ENCODE results near the gene VASN.

The VASN gene

DNA sequence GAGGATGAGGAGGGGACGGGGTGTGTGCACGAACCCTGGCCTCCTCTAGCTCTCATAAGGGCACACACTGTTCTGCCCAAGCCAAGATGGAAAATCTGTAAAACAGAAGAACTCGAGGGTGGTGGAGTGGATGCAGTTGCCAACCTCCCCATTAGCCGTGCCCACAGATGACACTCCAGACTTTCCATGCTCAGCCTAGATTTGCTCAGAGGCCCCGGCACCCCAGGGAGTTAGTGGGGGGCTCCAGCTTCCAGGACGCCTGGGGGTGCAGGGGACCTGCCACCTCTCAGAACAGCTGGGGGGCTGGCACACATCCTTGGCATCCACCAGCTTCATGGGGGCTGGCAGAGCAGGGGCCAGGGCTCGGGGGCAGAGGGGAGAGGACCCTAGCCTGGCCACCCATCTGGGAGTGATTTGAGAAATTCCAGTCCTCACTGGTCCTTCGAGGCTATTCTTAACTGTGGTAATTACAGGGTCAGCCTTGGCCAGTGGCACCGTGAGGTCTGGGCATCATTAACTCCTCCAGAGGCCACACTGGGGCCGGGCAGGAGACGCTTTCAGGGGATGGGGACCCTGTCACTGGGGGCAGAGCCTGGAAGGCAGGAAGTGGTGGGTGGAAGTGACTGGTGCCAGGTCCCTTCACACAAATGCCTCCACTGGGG, 14.3 kb downstream of the VASN start:
- no peak overlapping the region for H3K27ac ChIP-seq
- H3K27me3 ChIP-seq = no peaks in the 10 kb centered on the region
- H3K4me3 ChIP-seq (ENCODE audit: low read depth in 1 of 2, low read length in 1 of 2) = no peak overlapping the region
- H3K4me1 ChIP-seq (ENCODE audit: control insufficient read depth in 1 of 2, insufficient read depth in 1 of 2, low read depth in 1 of 2, low read length in 1 of 2) = no peaks in the 10 kb centered on the region
- peaks cover 100% of the 10 kb centered on the region for H3K36me3 ChIP-seq
- H3K9me3 ChIP-seq = no peaks in the 10 kb centered on the region
- TF ChIP-seq, protein P1, sequence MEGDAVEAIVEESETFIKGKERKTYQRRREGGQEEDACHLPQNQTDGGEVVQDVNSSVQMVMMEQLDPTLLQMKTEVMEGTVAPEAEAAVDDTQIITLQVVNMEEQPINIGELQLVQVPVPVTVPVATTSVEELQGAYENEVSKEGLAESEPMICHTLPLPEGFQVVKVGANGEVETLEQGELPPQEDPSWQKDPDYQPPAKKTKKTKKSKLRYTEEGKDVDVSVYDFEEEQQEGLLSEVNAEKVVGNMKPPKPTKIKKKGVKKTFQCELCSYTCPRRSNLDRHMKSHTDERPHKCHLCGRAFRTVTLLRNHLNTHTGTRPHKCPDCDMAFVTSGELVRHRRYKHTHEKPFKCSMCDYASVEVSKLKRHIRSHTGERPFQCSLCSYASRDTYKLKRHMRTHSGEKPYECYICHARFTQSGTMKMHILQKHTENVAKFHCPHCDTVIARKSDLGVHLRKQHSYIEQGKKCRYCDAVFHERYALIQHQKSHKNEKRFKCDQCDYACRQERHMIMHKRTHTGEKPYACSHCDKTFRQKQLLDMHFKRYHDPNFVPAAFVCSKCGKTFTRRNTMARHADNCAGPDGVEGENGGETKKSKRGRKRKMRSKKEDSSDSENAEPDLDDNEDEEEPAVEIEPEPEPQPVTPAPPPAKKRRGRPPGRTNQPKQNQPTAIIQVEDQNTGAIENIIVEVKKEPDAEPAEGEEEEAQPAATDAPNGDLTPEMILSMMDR (IDR thresholded peaks at IDR 0.05) = no peak

DNA sequence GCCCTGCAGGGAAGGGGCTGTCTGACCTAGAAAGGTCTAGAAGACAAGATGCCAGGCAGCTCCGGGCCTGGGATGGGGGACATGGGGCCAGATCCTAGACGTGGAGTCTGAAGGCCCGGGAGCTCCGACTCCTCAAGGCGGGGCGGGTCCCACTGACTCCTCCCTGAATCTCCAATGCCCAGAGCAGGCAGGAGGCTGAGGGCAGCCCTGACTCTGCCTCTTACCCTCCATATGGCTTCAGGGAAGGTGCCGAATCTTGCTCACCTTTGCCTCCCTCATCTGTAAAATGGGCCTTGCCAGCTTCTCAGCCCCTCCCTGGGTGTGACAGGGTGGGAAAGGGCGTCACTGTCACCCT, 14.8 kb downstream of the VASN start:
- Histone ChIP-seq H3K27me3 (no peaks in the 10 kb centered on the region), H3K4me3 (ENCODE audit: low read depth in 1 of 2, low read length in 1 of 2) (no peak overlapping the region), H3K4me1 (ENCODE audit: control insufficient read depth in 1 of 2, insufficient read depth in 1 of 2, low read depth in 1 of 2, low read length in 1 of 2) (no peaks in the 10 kb centered on the region), H3K27ac (no peak overlapping the region), H3K9me3 (no peaks in the 10 kb centered on the region), H3K36me3 (peaks cover 100% of the 10 kb centered on the region)
- TF ChIP-seq, protein P1 (IDR thresholded peaks at IDR 0.05) = no peak

DNA sequence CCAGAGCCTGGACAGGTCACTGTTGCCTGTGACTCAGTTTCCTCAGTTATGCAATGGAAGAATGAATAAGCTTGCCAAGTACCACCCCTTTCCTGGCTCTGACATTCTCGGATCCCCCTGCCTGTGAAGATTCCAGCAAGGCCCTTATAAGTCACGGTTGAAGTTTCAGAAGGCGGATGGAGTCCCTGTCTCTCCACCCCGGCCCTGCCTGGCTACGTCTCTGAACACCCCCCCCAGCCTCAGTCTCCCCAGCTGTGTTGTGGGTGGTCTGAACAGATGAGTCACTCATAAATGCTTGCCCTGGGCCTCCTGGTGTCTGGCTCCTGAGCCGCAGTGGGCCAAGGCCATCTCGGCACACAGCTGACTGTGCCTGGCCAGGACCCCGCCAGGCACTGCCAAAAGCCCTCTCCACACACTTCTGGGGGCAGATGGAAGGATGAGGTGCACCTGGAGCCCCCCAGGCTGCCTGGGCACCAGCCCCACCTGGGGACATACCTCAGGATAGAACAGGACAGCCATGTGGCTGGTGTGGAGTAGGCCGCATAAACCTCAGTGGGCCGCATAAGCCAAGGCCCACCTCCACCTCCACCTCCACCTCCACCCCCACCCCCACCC, 15.4 kb downstream of the VASN start:
- Histone ChIP-seq H3K9me3 (no peaks in the 10 kb centered on the region), H3K36me3 (peaks cover 100% of the 10 kb centered on the region), H3K4me3 (ENCODE audit: low read depth in 1 of 2, low read length in 1 of 2) (no peak overlapping the region), H3K27me3 (no peaks in the 10 kb centered on the region), H3K4me1 (ENCODE audit: control insufficient read depth in 1 of 2, insufficient read depth in 1 of 2, low read depth in 1 of 2, low read length in 1 of 2) (no peaks in the 10 kb centered on the region), H3K27ac (no peak overlapping the region)
- TF ChIP-seq, protein P1 (IDR thresholded peaks at IDR 0.05) = no peak

DNA sequence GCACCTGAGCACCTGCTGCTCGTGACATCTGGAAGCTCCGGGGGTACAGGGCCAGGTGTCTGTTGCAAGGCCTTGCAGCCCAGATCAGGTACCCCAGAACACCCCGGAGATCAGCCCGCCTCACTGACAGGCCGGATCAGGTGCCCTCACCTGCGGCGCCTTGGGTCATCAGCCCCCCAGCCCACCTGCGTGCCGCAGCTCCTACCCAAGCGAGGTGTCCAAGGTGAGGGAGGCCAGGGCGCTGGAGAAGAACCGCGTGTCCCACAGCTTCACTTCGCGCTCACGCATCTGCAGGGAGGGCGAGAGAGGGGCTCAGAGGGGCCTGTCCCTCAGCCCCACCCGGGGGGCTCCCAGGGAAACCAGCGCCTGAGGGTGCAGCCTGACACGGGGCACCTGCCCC, 16.1 kb downstream of the VASN start:
- no peaks in the 10 kb centered on the region for H3K27me3 ChIP-seq
- H3K4me3 ChIP-seq (ENCODE audit: low read depth in 1 of 2, low read length in 1 of 2) = no peak overlapping the region
- H3K36me3 ChIP-seq = peaks cover 100% of the 10 kb centered on the region
- no peaks in the 10 kb centered on the region for H3K9me3 ChIP-seq
- TF ChIP-seq, protein P1 (IDR thresholded peaks at IDR 0.05) = no peak
- H3K27ac ChIP-seq = no peak overlapping the region
- no peaks in the 10 kb centered on the region for H3K4me1 ChIP-seq (ENCODE audit: control insufficient read depth in 1 of 2, insufficient read depth in 1 of 2, low read depth in 1 of 2, low read length in 1 of 2)

DNA sequence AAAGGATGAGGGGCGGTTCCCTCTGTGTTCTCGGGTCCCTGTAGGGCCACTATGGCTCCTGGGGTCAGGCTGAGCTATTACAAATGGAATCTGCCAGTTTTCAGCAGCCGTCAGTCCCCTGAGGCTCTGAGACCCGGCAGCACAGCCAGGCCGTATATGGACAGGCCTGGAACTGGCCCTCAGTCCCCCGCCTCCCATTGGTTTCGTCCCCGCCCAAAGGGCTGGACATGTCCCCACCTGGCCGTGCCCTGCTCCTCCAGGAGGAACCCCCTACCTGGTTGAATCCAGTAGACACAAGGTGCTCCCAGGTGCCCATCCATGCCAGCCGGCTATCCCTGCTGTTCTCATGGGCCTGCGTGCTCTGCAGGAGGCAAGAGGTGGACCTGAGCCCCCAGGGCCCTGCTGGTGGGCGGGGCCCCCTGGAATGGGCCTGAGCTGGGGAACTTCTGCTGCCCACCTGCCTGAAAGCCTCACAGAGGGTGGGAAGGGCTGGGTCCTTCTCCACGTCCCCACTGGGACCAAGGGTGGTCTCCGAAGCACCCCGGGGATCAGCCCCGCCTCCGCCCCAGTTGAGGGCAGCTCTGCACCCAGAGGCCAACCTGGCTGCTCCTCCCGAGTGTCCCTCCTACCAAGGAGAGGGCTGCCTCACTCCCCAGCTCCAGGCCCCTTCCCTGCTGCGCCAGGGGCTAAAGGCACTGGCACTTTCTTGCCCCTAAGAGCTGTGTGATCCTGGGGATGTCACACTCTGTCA, 16.8 kb downstream of the VASN start:
- TF ChIP-seq, protein P1 (IDR thresholded peaks at IDR 0.05) = no peak
- H3K9me3 ChIP-seq = no peaks in the 10 kb centered on the region
- peaks cover 100% of the 10 kb centered on the region for H3K36me3 ChIP-seq
- no peaks in the 10 kb centered on the region for H3K4me1 ChIP-seq (ENCODE audit: control insufficient read depth in 1 of 2, insufficient read depth in 1 of 2, low read depth in 1 of 2, low read length in 1 of 2)
- H3K27me3 ChIP-seq = no peaks in the 10 kb centered on the region
- H3K27ac ChIP-seq = no peak overlapping the region
- H3K4me3 ChIP-seq (ENCODE audit: low read depth in 1 of 2, low read length in 1 of 2) = no peak overlapping the region

Measured in neutrophil (primary cell).